ENCODE results near the gene MIB2. TPM values are rescaled to one million over a fixed set of nuclear protein-coding genes. Genes with fewer than 3 reads are reported as not detected.

The MIB2 gene
- total and polyA plus RNA-seq, 2 of the 4 experiments (the other 2 are of a cell fraction): 17.2 to 47.8 TPM

GRCh38 chr1:1626207-1627141 is 11.2 kb downstream of the MIB2 start:
- no peak overlapping the region for H3K4me2 ChIP-seq (ENCODE audit: low read depth, low read length)
- no peaks in the 10 kb centered on the region for H3K27me3 ChIP-seq (ENCODE audit: control insufficient read depth, insufficient read depth, low read length)
- DNase-seq (no peak), ATAC-seq (ENCODE audit: low read depth) (no peak)
- TF ChIP-seq RAD21 (IDR thresholded peaks at IDR 0.05; ENCODE audit: low read length) (no peak), CHD1 (IDR thresholded peaks at IDR 0.05; ENCODE audit: low read depth, low read length) (no peak), USF2 (IDR thresholded peaks at IDR 0.05; ENCODE audit: low read depth, low read length) (no peak), MXI1 (IDR thresholded peaks at IDR 0.05; ENCODE audit: borderline replicate concordance, low read depth, low read length) (no peak), SMC3 (IDR thresholded peaks at IDR 0.05; ENCODE audit: low read depth, low read length) (no peak), CTCF (conservative IDR thresholded peaks at IDR 0.05; ENCODE audit: low read depth, low read length) (no peak)
- H2AFZ ChIP-seq (replicated peaks; ENCODE audit: low read length, poor library complexity): no peak overlapping the region
- no peak overlapping the region for H3K18ac ChIP-seq (ENCODE audit: low read depth, low read length)
- H3K14ac ChIP-seq (replicated peaks; ENCODE audit: low read depth, low read length): no peak overlapping the region
- H3K23ac ChIP-seq (ENCODE audit: low read depth, low read length): no peak overlapping the region
- H3K36me3 ChIP-seq (ENCODE audit: control insufficient read depth, insufficient read depth, low read length): peaks cover 31% of the 10 kb centered on the region
- H3K4me1 ChIP-seq (ENCODE audit: control insufficient read depth, insufficient read depth, low read length): peaks cover 3% of the 10 kb centered on the region; the same call in 1 of the 2 replicates
- H4K5ac ChIP-seq (ENCODE audit: low read depth, low read length): no peak overlapping the region
- H3K9me3 ChIP-seq (ENCODE audit: control insufficient read depth, insufficient read depth, low read length): no peaks in the 10 kb centered on the region
- intact Hi-C loops (cut with micrococcal nuclease) (no loop called here), in situ Hi-C loops (cut with MboI; ENCODE audit: low sequenced_read_pairs) (no loop called here), dilution Hi-C loops (cut with HindIII; ENCODE audit: low sequenced_read_pairs, unreplicated experiment) (no loop called here)
- H3K4me3 ChIP-seq (ENCODE audit: insufficient read depth, low read depth, low read length): no peak overlapping the region
- ChIA-PET CTCF (no interaction called here), POLR2A (ENCODE audit: unreplicated experiment) (no interaction called here)
- no peak overlapping the region for H2AK9ac ChIP-seq (replicated peaks; ENCODE audit: low read depth, low read length, poor library complexity)
- no TSS peak for BruUV-seq (replicated peaks)
- no peak overlapping the region for H2BK20ac ChIP-seq (ENCODE audit: low read depth, low read length)
- no peak overlapping the region for H2BK5ac ChIP-seq (ENCODE audit: low read depth, low read length, poor library complexity, severe bottlenecking)
- no peak overlapping the region for H2BK15ac ChIP-seq (ENCODE audit: low read depth, low read length)
- 98% methylated on average over 20 of the region's 48 CpGs; no CpG with 5 or more reads in 1 of the 2 experiments for WGBS, 2 experiments (ENCODE audit: extremely low coverage in 2 of 2, insufficient read length in 1 of 2)
- no peak overlapping the region for H2BK120ac ChIP-seq (ENCODE audit: low read depth, low read length)
- no peak overlapping the region for H4K8ac ChIP-seq (ENCODE audit: low read depth in 2 of 2, low read length in 2 of 2)
- H4K91ac ChIP-seq (ENCODE audit: insufficient read depth, low read depth, low read length): no peak overlapping the region
- peaks cover 0 to 11% of the 10 kb centered on the region in 2 experiments; a peak in 1 of 4 replicates for H3K79me1 ChIP-seq (ENCODE audit: low read depth in 1 of 2, low read length in 2 of 2)
- H4K20me1 ChIP-seq (ENCODE audit: insufficient read depth, low read length): peaks cover 20% of the 10 kb centered on the region
- no peaks in the 10 kb centered on the region for H3K9me1 ChIP-seq (ENCODE audit: insufficient read depth, low read length)
- H3K56ac ChIP-seq (ENCODE audit: extremely low read depth, insufficient read depth, low read length): no peak overlapping the region
- no peak overlapping the region for H2AK5ac ChIP-seq (ENCODE audit: low read depth, low read length)
- H3K9ac ChIP-seq (ENCODE audit: low read depth, low read length): no peak overlapping the region
- H3K27ac ChIP-seq (ENCODE audit: insufficient read depth, low read length): no peak overlapping the region
- H3K4ac ChIP-seq (ENCODE audit: low read depth, low read length): no peak overlapping the region
